Effector CD8-positive, alpha-beta T cell (primary cell): Measurements from ENCODE around the gene GSTO2.

Source experiments
- DNase-seq: peaks from one replicate; lab custom pipeline; 2025; lab: John Stamatoyannopoulos, UW

GSTO2 gene

DNA sequence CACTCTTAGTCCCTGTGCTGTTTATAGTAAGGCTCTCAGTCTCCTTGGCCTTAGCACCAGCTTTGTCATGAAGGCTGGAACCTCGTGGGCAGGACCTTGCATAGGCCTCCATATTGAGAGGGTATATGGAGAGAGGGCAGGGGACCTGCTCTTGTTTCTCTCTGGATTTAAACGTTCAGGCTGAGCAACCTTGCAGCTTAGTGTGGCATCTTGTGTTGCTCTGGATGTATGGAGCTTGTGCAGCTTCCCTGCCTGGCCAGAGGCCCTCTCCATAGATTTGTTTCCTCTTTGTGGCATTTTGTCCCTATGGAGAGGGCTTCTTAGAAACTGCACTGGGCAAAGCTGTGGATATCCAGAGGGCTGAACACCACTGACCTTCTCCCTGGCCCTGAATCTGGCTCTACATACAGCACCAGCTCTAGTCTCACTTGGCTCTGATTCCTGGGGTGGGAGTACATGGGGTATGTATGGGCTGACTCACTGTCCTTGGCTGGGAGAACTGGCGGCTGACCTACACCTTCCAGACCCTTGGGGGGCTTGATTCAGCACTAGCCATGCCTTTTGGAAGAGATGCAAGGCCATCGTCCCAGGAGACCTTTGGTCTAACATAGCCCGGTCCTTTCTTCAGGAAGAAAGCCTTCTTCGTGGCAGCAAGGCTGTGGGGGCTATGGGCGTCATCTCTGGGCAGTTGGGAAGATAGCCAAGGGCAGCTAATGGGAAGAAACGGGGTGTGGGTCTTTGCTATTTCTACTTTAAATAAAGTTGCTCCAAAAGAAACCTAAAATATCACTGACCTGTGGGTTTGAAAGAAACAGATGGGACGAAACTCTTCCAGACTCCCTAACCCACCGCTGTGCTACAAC is 38.8 kb downstream of the GSTO2 start:
- no peak for DNase-seq

DNA sequence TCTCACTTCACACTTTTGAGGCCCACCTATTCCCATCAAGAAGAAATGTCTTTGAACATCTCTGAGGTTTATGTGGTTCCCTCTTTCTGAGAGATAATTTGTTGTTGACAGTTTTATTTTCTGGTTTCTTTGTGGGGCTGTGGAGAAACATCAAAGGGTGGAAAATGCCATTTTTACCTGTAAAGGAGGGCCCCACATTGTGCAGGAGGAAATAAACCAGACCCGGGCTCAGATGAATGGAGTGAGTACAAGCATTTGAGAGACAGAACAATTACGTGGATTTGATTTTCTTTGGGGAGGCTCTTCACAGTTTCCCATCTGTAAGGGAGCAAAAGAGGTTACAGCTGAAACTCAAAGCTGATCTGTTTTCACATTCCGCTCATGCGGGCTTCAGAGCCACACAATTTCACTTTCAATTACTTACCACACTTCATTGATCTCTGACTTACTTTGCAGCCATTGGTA is 39.5 kb downstream of the GSTO2 start:
- DNase-seq = no peak

DNA sequence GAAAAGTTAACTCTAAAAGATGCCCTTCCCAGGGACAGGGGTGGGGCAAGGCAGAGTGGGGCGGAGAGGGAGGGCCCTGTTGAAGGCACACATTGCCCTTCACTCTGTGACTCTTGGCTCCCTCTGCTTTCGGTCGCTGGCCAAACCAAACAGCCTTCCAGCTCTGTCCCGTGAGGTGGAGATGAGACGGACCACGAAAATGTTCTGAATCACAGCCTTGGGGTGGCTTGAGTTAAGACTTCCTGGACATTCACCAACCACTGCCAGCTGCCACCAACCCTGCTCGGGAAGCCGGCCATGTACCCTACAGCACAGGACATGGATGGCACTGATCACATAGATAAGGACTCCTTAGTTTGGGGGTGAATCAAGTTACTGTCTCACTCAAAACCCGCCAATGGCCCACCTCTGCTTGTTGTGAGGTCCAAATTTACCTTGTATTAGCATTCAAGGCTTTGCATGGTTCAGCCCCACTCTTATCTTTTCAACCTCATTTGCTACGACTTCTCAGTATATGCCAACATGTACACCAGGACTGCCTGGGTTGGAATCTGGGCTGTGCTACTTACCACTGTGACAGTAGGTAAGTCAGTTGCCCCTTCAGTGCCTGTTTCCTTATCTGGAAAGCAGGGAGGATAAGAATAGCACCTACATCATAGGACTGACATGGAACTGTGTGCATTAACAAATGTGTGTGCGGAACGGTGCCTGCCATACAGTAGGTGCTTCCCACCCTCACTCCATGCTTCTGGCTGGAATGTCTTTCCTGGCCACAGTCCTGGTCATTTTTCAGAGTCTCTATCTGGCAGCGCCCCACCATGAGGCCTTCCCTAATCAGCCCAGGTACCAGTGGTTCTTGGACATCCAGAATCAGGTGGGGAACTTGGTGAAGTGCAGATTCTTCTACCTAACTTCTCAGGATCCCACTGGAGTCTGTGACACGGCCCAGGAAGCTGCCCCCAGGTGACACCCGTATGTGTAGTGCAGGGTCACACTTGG is 41.3 kb downstream of the GSTO2 start:
- no peak for DNase-seq

GRCh38 chr10:104311184-104311720 is 42.3 kb downstream of the GSTO2 start:
- DNase-seq = no peak

DNA sequence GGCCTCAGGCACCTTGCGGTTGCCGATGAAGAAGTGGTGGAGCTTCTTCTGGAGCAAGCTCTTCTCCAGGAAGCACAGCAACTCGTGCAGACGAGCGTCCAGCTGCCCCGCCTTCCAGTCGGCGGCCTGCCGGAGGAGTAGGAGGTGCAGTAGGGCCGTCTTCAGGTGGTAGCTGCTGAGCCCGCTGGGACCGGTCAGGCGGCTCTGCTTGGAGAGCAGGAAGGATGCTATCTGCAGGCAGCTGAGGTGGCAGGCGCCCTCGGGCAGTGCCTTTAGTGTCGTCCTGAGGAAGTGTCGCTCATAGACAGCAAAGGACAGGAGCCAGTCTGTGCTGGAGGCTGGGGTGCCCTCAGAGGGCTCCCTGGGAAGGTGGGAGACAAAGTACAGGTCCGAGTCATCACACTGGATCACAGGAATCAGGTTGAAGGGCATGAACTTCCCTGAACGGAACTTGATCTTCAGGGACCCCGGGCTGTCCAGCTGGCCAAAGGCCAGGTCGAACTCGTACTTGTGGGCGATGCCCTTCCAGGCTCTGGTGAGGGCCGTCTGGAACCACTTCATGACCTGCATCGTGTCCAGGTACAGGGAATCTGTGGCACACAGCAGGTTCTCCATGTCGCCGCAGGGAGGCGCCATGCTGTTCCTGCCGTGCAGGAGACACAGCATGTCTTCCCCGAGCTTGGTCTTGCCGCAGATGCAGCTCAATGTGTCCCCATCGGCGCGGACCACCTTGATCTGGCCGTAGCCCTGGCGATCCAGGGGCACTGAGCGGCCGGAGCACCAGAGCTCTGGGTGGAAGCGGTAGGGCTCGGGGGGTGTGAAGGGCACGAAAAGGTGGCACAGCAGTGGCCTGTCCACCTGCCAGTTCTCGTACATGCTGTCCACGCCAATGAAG is 45.9 kb downstream of the GSTO2 start:
- DNase-seq = no peak

DNA sequence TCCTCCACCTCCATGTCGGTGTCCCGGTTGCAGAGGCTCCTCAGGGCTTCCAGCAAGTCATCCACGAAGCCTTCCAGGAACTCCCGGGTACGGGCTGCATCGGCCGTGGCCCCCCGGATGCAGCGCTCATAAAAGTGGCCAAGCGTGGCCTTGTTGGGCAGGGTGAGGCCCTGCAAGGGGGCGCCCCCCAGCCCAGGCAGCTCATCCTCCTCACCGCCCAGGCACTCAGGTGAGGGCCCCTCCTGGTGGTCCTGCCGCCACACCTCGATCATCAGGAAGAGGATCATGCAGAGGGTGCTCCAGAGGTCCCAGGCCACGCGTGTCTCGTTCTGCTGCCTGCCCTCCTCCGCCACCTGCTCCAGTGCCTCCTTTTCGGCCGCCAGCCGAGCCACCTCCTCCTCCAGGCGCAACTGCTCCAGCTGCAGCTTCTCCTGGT is 46.5 kb downstream of the GSTO2 start:
- DNase-seq = no peak

- no peak for DNase-seq
These were observed 47.5 kb downstream of the GSTO2 start for GRCh38 chr10:104316321-104317099.

- no peak for DNase-seq
These were observed 48.3 kb downstream of the GSTO2 start for GRCh38 chr10:104317269-104317710.

DNA sequence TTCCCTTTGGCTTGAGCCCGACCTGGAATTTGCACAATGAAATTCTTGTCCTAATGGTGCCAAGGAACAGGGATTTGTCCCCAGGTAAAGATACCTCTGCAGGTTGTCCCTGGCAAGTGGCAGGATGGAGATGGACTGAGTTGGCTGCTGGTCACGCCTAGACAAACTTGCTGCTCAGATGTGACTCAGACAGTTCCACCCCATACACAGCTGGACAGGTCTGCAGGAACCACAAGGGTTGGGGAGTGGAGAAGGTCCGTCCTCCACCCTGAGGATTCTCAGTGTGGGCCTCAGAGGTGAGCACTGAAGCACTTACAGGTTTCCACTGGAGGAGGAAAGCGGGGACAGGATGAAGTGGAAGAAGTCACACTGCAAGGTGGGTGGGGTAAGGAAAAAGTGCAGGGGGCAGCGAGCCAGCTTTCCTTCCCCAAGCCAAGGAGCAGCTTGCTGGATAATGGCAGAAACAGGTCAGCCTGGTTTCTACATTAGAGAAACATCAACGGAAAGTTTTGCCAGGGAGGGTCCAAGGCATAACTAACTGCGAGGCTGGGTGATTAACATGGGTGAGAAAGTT is 48.8 kb downstream of the GSTO2 start:
- DNase-seq = no peak

GRCh38 chr10:104318326-104318725 is 49.3 kb downstream of the GSTO2 start:
- no peak for DNase-seq

DNA sequence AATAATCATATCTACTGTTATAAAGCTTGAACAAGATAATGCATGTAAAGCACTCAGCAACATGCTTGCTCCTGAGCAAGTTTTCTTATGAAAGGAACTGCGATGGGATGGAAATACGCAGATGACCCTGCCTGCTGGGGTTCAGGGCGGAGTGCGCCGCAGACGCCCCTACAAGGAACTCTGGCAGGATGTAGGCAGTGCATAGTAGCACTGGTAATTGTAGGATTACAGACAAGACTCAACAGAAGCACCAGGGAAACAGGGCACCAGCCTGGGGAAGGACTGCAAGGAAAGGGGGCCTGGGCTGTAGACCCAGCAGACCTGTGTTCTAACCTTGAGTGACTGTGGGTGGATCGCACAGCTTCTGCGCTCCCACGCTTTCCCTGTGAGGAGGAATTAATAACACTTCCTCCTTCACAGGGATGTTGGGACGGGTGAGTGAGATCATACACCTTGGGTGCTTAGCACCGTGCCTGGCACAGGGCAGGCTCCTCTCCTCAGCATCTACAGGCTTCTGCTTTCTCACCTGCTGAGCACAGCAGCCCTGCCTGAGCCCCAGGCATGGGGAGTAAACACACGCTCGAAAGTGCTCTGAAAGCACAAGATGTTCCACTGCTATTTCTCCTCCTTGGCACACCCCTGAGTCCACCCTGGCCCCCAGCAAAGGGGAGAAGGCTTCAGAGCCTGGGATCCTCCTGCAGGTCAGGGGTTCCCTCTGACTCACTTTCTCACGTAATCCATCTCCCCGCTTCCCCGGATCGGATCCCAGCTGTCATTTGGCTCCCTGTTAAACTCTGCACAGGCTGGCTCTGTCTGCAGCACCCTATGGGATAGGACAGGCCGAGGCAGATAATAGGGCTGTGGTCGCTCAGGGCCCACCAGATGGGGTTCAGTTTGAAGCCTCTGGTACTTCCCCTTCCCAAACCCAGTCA is 50.1 kb downstream of the GSTO2 start:
- no peak for DNase-seq

- no peak for DNase-seq
These were observed 52.2 kb downstream of the GSTO2 start for GRCh38 chr10:104321226-104321625.

DNA sequence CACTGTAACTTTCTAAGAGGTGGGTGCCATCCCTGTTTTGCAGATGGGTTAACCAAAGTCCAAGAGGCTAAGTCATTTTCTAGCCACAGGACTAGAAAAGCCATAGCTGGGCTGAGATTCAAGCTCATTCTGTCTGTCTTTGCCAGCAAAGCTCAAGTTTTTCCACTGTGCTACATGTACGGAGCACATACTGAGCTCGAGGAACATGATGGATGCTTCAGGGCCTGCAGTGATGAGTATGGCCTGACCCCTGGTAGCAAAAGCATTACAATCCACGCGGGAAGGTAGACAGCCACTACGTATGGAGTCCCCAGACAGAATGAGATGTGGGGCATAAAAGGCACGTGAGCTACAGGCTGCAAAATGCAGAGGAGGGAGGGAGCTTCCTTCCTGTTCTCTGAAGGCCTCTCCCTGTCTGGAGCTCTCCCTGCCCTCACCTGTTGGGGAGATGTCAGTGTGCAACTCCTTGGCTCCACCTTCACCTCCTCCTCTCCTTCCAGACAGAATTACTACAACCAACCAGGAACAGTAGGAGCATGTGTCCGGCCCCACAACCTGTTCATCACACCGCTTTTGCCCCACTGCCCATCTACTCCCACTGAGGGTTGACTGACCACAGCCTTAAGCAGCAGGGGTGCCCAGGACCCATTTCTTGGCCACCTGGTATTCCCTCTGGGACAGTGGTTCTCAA is 52.9 kb downstream of the GSTO2 start:
- DNase-seq = no peak

DNA sequence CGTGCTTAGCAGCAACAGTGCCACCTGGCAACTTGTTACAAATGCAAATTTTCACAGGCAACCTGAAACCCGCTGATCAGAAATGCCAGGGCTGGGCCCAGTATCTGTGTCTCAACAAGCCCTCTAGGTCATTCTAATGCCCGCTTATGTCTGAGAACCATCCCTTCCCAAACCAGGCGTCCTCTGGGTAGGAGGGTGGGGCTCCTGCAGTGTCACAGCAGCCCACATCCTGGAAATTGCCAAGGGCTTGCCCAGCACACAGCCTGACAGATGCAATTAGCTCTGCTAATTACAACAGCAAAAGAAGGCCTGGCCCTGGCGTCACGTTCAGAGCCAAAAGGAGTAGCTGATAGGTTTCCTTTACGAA is 53.4 kb downstream of the GSTO2 start:
- DNase-seq = no peak

DNA sequence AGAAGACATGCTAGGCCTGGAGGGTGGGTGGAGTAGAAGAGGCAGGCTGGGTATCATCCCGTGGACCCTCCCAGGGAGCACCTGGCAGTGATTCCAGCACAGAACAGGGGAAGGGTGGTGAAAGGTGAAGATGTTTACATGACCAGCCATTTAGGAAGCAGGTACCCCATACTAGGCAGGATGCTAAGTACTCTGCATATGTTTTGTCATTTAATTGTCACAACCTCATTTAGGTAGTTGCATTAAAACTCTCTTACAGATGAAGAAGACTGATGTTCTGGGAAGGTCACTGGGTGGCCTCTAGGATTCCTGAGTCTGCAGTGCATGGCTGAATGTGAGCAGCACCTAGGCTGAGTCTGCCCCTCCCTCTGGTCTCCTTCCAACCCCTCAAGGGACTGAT is 54.1 kb downstream of the GSTO2 start:
- no peak for DNase-seq

DNA sequence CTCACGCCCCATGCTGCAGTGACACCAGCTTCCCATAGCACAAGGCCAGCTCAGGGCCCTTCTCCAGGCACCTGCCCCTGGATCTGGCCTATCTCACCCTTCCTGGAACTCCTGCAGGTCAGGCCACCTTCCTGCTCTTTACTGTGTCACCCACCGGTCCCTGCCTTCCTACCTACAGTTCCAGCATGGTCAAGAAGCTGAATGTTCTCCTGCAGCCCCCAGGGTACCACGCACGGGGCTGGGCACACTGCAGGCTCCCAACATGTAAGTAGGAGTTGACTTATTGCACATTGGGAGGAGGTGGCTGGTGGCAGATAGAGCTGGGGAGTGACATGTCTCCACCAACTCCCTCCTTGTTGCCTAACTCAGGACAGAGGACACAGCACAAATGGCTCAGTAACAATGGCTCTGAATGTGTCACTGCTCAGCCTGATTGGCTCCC is 54.8 kb downstream of the GSTO2 start:
- DNase-seq = no peak

DNA sequence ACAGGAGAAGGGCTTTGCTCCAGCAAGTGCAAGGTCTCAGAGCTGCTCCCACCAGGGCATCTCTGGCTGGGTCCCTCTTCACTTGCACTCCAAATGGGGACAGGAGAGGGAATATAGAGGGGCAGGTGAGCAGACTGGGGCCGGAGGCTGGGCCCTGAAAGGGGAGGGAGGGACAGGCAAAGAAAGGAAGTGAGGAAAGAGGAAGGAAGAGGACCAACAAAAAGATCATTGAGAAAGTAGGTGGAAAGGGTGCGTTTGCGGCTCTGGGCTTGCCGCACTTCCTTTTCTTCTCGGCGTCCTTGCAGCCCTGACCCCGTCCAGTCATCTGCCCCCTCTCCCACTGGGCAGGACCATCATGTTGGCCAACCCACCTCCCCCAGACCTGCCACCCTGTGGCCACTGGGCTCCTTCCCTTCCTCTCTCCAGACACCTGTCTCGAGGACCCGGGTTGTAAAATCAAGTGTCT is 55.3 kb downstream of the GSTO2 start:
- no peak for DNase-seq

GRCh38 chr10:104324931-104325330 is 55.9 kb downstream of the GSTO2 start:
- no peak for DNase-seq
